Panc1 (cell line): ENCODE results near the gene ELAC2. TPM values are rescaled to one million over a fixed set of nuclear protein-coding genes. Genes with fewer than 3 reads are reported as not detected.

Experiments
- ATAC-seq: fragments of 200-7000 bp; cut with Tn5 transposase; 2 replicates; pipeline ENCODE4 v1.9.1; 2020; ENCODE audit warnings: mild to moderate bottlenecking, moderate library complexity
- BruUV-seq: library from RNA; stranded (reverse); fragments of 400-500 nt; replicated peaks from 2 replicates; lab custom pipeline; 2021; lab: Mats Ljungman, UMichigan
- CTCF ChIA-PET: fragments of 300-600 bp; sonication (Branson Sonifier 250); formaldehyde crosslinking; loops from one replicate; lab custom pipeline; 2022; ENCODE audit warnings: antibody characterized with exemption; lab: Charles Lee
- POLR2A ChIA-PET: fragments of 300-600 bp; sonication (Branson Sonifier 250); formaldehyde crosslinking; loops from one replicate; lab custom pipeline; 2022; ENCODE audit warnings: antibody characterized with exemption; lab: Charles Lee
- DNase-seq: peaks from one replicate; pipeline ENCODE4 v3.0.0-alpha.2; 2010; ENCODE audit warnings: low read depth, low spot score
- H3K27ac ChIP-seq: 2 replicates; pipeline ENCODE4 v1.5.1; 2011; ENCODE audit warnings: mild to moderate bottlenecking, low read length, inconsistent platforms
- H3K27me3 ChIP-seq: fragments of 200-500 bp; sonication (Bioruptor generic); 2 replicates; pipeline ENCODE4 v1.6.0; 2014; ENCODE audit warnings: low read length, inconsistent platforms; ENCODE audit not compliant: control insufficient read depth, insufficient read depth
- H3K36me3 ChIP-seq: fragments of 200-500 bp; sonication (Bioruptor generic); 2 replicates; pipeline ENCODE4 v1.5.1; 2014; ENCODE audit warnings: inconsistent platforms, mild to moderate bottlenecking, low read length, moderate library complexity; ENCODE audit not compliant: control insufficient read depth, insufficient read depth
- H3K4me1 ChIP-seq: 2 replicates; pipeline ENCODE4 v1.5.1; 2011; ENCODE audit warnings: inconsistent platforms, mild to moderate bottlenecking, low read length, moderate library complexity; ENCODE audit not compliant: control insufficient read depth, insufficient read depth
- H3K4me3 ChIP-seq, 2 experiments: 2 replicates each; pipeline ENCODE4 v1.5.1; 2011 to 2012; ENCODE audit warnings: low read depth in 2 of 2, low read length in 2 of 2, mild to moderate bottlenecking in 2 of 2, inconsistent platforms in 1 of 2, moderate library complexity in 1 of 2
- H3K9me3 ChIP-seq: fragments of 200-500 bp; sonication (Bioruptor generic); 2 replicates; pipeline ENCODE4 v1.5.1; 2014; ENCODE audit warnings: low read depth, mild to moderate bottlenecking, inconsistent platforms, low read length, moderate library complexity; ENCODE audit not compliant: control insufficient read depth, insufficient read depth
- CTCF ChIP-seq: fragments of 450-650 bp; IDR thresholded peaks from 2 replicates; pipeline ENCODE4 v1.5.1; 2017; ENCODE audit warnings: mild to moderate bottlenecking
- POLR2AphosphoS5 ChIP-seq: IDR thresholded peaks from 2 replicates; pipeline ENCODE4 v1.6.1; 2012; ENCODE audit warnings: mild to moderate bottlenecking, low read depth, low read length, moderate library complexity
- REST ChIP-seq, 2 experiments: IDR thresholded peaks; 2 replicates each; pipeline ENCODE4 v1.6.1; 2011 to 2012; ENCODE audit warnings: low read depth in 2 of 2, control low read depth in 1 of 2, low read length in 1 of 2, mild to moderate bottlenecking in 1 of 2, moderate library complexity in 1 of 2; ENCODE audit not compliant: insufficient read depth in 1 of 2
- SIN3A ChIP-seq: IDR thresholded peaks from 2 replicates; pipeline ENCODE4 v1.6.1; 2012; ENCODE audit warnings: low read depth, mild to moderate bottlenecking, low read length, moderate library complexity, borderline replicate concordance; ENCODE audit not compliant: insufficient read depth
- TCF7L2 ChIP-seq: IDR thresholded peaks from 2 replicates; pipeline ENCODE4 v1.6.1; 2011; ENCODE audit warnings: mild to moderate bottlenecking, low read depth, low read length, inconsistent platforms
- in situ Hi-C: cut with HindIII; loops from 2 replicates; pipeline ENCODE4 v1.10.0; 2016; ENCODE audit warnings: low sequenced_read_pairs, low pct_unique_long_range_greater_than_20kb
- intact Hi-C: fragments of 100-400 bp; cut with micrococcal nuclease; formaldehyde crosslinking; loops from one replicate; pipeline ENCODE4 v1.10.0; 2022; ENCODE audit not compliant: unreplicated experiment
- total RNA-seq: library from RNA; stranded (reverse); gene quantifications from one replicate; pipeline ENCODE4 v1.2.1, GENCODE V29; 2021; ENCODE audit not compliant: unreplicated experiment

ELAC2 gene
- total RNA-seq, 1 experiment from 2014 or later: 52.7 TPM

GRCh38 chr17:13038931-13039665, 21.3 kb upstream of the ELAC2 start:
- Histone ChIP-seq H3K36me3 (no peaks in the 10 kb centered on the region), H3K27ac (no peak overlapping the region), H3K27me3 (no peaks in the 10 kb centered on the region; the same call in 1 of the 2 replicates), H3K9me3 (no peaks in the 10 kb centered on the region), H3K4me3 (no peak overlapping the region), H3K4me1 (no peaks in the 10 kb centered on the region)
- POLR2A ChIA-PET: no interaction called here
- ATAC-seq (no peak), DNase-seq (no peak)
- no TSS peak for BruUV-seq
- TF ChIP-seq TCF7L2 (no peak), POLR2AphosphoS5 (no peak), CTCF (no peak)
- CTCF ChIA-PET: no interaction called here
- intact Hi-C loops: no loop called here
- in situ Hi-C loops: no loop called here

GRCh38 chr17:13036751-13037150, 18.9 kb upstream of the ELAC2 start:
- no TSS peak for BruUV-seq
- intact Hi-C loops: no loop called here

More at GRCh38 chr17:13036751-13037150, 18.9 kb upstream of the ELAC2 start:
- H3K9me3 ChIP-seq: no peaks in the 10 kb centered on the region
- ChIA-PET POLR2A (no interaction called here), CTCF (no interaction called here)
- ATAC-seq (no peak), DNase-seq (no peak)
- H3K36me3 ChIP-seq: no peaks in the 10 kb centered on the region
- TF ChIP-seq CTCF: no peak
- no peak for TF ChIP-seq SIN3A
- no peak for TF ChIP-seq TCF7L2
- no peak for TF ChIP-seq POLR2AphosphoS5
- TF ChIP-seq REST (IDR thresholded peaks at IDR 0.05; ENCODE audit: insufficient read depth in 1 of 2, low read depth in 2 of 2, low read length in 1 of 2): no peak
- no peaks in the 10 kb centered on the region for H3K4me1 ChIP-seq
- in situ Hi-C loops: no loop called here
- no peak overlapping the region for H3K27ac ChIP-seq
- H3K27me3 ChIP-seq: no peaks in the 10 kb centered on the region; the same call in 1 of the 2 replicates
- H3K4me3 ChIP-seq: no peak overlapping the region
